GM21786 (cell line): ENCODE results near the gene ATF6.

Experiments used
- ATAC-seq: cut with Tn5 transposase; IDR thresholded peaks from one replicate; pipeline ENCODE4 v1.9.1; 2021; ENCODE audit not compliant: unreplicated experiment

Gene ATF6

GRCh38 chr1:161933592-161934588, 167.8 kb downstream of the ATF6 start:
- ATAC-seq: peak; percentile 55

GRCh38 chr1:161935264-161935663, 169.1 kb downstream of the ATF6 start:
- no peak for ATAC-seq

- no peak for ATAC-seq
Measured at GRCh38 chr1:161936786-161937185, 170.7 kb downstream of the ATF6 start.

- ATAC-seq: no peak
Measured at GRCh38 chr1:161940866-161941591, 174.9 kb downstream of the ATF6 start.

- no peak for ATAC-seq
Measured at GRCh38 chr1:161941726-161942436, 175.8 kb downstream of the ATF6 start.

- ATAC-seq: no peak
Measured at GRCh38 chr1:161943737-161944136, 177.6 kb downstream of the ATF6 start.

- ATAC-seq: no peak
Measured at GRCh38 chr1:161944381-161944780, 178.3 kb downstream of the ATF6 start.

- ATAC-seq: no peak
Measured at GRCh38 chr1:161945306-161946060, 179.4 kb downstream of the ATF6 start.

- ATAC-seq: no peak
Measured at GRCh38 chr1:161946071-161946987, 180.2 kb downstream of the ATF6 start.

GRCh38 chr1:161948435-161948834, 182.3 kb downstream of the ATF6 start:
- ATAC-seq: no peak

GRCh38 chr1:161949548-161949947, 183.4 kb downstream of the ATF6 start:
- no peak for ATAC-seq

- ATAC-seq: no peak
Measured at GRCh38 chr1:161950377-161950776, 184.3 kb downstream of the ATF6 start.

GRCh38 chr1:161951646-161952045, 185.5 kb downstream of the ATF6 start:
- no peak for ATAC-seq

GRCh38 chr1:161952607-161953172, 186.6 kb downstream of the ATF6 start:
- ATAC-seq: no peak

GRCh38 chr1:161953256-161953920, 187.3 kb downstream of the ATF6 start:
- no peak for ATAC-seq

GRCh38 chr1:161954050-161954449, 187.9 kb downstream of the ATF6 start:
- no peak for ATAC-seq

- no peak for ATAC-seq
Measured at GRCh38 chr1:161954466-161954865, 188.3 kb downstream of the ATF6 start.

GRCh38 chr1:161955606-161956005, 189.5 kb downstream of the ATF6 start:
- no peak for ATAC-seq

GRCh38 chr1:161956097-161956496, 190.0 kb downstream of the ATF6 start:
- ATAC-seq: no peak
